HEK293T (cell line): ENCODE measurements around the gene C3orf52.

Experiments
- ARNT ChIP-seq: fragments of 450-650 bp; IDR thresholded peaks from 2 replicates; pipeline ENCODE4 v1.6.1; 2017; ENCODE audit warnings: mild to moderate bottlenecking
- BHLHE40 ChIP-seq: fragments of 450-650 bp; IDR thresholded peaks from 2 replicates; pipeline ENCODE4 v1.6.1; 2016; ENCODE audit warnings: mild to moderate bottlenecking, moderate library complexity, borderline replicate concordance
- CTBP1 ChIP-seq: fragments of 450-650 bp; IDR thresholded peaks from 2 replicates; pipeline ENCODE4 v1.6.1; 2016; ENCODE audit warnings: borderline replicate concordance
- ELF4 ChIP-seq: fragments of 450-650 bp; IDR thresholded peaks from 2 replicates; pipeline ENCODE4 v1.6.1; 2017; ENCODE audit warnings: antibody characterized with exemption
- FOXA1 ChIP-seq: fragments of 450-650 bp; IDR thresholded peaks from 2 replicates; pipeline ENCODE4 v1.6.1; 2016; ENCODE audit warnings: mild to moderate bottlenecking
- FOXK2 ChIP-seq: fragments of 450-650 bp; IDR thresholded peaks from 2 replicates; pipeline ENCODE4 v1.6.1; 2016; ENCODE audit warnings: mild to moderate bottlenecking
- FOXM1 ChIP-seq: fragments of 450-650 bp; IDR thresholded peaks from 2 replicates; pipeline ENCODE4 v1.6.1; 2017; ENCODE audit warnings: mild to moderate bottlenecking, borderline replicate concordance
- HDGF ChIP-seq: fragments of 450-650 bp; IDR thresholded peaks from 2 replicates; pipeline ENCODE4 v1.6.1; 2017; ENCODE audit warnings: antibody characterized with exemption, borderline replicate concordance
- L3MBTL2 ChIP-seq: fragments of 450-650 bp; conservative IDR thresholded peaks from 2 replicates; pipeline ENCODE4 v1.6.1; 2016; ENCODE audit warnings: mild to moderate bottlenecking
- NFRKB ChIP-seq: fragments of 450-650 bp; IDR thresholded peaks from 2 replicates; pipeline ENCODE4 v1.6.1; 2016; ENCODE audit warnings: mild to moderate bottlenecking, moderate library complexity
- SP1 ChIP-seq: fragments of 450-650 bp; IDR thresholded peaks from 2 replicates; pipeline ENCODE4 v1.6.1; 2017
- SUZ12 ChIP-seq: fragments of 450-650 bp; IDR thresholded peaks from 2 replicates; pipeline ENCODE4 v1.6.1; 2016; ENCODE audit warnings: mild to moderate bottlenecking
- TARDBP ChIP-seq: fragments of 450-650 bp; IDR thresholded peaks from 2 replicates; pipeline ENCODE4 v1.6.1; 2016
- ZNF384 ChIP-seq: fragments of 450-650 bp; IDR thresholded peaks from 2 replicates; pipeline ENCODE4 v1.6.1; 2016

DNA sequence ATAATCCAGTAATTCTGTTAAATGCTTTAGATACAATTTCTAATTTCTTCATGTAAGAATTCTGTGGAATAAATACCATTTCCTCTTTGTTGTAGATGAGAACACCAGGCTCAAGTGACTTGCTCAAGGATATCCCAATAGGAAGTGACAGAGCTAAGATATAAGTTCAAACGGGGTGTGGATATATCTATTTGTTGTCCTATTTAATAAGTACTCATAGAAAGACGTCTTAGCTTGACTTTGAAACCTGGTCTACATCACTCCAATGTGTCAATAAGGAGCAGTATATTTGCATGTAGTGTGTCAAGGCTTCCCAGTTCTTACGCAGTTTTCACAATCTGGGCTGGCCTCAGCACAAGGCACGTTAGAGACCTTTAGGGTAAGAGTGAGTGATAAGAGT, 51.6 kb downstream of the C3orf52 start:
- TF ChIP-seq ELF4 (no peak), SUZ12 (no peak), ZNF384 (no peak), SP1 (no peak), TARDBP (no peak), BHLHE40 (no peak), FOXM1 (no peak), FOXK2 (no peak), FOXA1 (no peak), ARNT (no peak), NFRKB (no peak), HDGF (no peak), CTBP1 (no peak), L3MBTL2 (no peak)
